Activated CD4-positive, CD25-positive, alpha-beta regulatory T cell treated with anti-CD3 and anti-CD28 coated beads, Interleukin-2, amount 50 U/mL, for 24 hours (primary cell): ENCODE measurements around the gene RARG.
A peak's percentile ranks its signal among the peaks of the same experiment; 100 is the strongest.

Experiments
- ATAC-seq, 2 donors: fragments of 150-1000 bp; cut with Tn5 transposase; one replicate each; pipeline ENCODE4 v1.10.0; 2021; ENCODE audit warnings: mild to moderate bottlenecking in 1 of 2, moderate library complexity in 1 of 2

The RARG gene

DNA sequence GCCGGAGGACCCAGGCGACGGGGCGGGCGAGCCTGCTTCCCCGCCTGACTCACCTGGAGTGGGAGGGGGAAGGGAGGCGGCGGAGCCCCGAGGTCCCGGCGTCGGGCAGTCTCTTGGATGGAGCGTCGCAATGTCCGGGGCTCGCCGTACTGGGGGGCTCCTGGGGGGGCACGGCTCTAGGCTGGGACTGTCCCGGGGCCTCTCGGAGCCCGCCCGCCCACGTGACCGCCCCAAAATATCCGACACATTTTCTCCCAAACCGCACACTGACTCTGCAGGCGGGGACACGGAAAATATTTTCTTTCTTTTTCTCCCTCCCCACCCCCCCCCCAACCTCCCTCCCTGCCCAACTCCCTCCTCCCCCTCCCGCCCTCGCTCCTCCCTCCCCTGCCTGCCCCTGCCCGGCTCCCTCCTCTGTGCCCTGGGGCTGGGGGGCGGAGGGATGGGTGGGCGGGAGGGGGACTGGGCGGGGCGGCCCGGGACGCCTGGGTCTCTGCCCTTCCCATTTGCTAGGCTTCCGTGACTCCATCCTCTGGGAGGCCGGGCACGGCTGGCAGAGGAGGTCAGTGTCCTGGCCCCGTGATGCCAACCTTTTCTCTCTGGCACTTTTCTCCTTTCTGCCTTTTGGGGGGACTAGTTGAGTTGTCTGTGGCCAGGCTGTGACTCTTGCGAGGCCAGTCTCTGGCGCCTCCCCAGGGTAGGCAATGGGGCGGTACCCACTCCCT is at the start of gene RARG:
RARG (minus strand) TSS at position 289 of the 725 bp plus-strand sequence. CDS start 4,664 bp downstream, outside the sequence.
- ATAC-seq = peak; percentile 74 to 76

- ATAC-seq = no peak
Measured at GRCh38 chr12:53279888-53280498, 48.0 kb upstream of the RARG start.

GRCh38 chr12:53279283-53279869 is 47.4 kb upstream of the RARG start:
- ATAC-seq = no peak

DNA sequence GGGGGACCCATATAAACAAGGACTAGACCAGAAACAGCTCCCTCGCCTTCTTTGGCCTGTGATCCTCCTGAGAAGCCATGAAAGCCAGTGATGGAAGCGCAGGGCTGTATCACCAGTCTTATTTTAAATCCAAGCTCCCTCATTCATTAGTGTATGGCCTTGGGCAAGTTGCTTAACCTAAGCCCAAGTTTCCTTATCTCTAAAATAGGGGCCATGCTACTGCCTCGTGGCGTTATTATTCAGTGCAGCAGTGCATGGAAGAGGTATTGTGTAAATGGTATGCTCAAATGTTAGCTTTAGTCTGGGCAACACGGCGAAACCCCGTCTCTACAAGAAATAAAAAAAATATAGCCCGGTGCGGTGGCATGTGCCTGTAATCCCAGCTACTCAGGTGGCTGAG is 46.0 kb upstream of the RARG start:
- no peak for ATAC-seq

DNA sequence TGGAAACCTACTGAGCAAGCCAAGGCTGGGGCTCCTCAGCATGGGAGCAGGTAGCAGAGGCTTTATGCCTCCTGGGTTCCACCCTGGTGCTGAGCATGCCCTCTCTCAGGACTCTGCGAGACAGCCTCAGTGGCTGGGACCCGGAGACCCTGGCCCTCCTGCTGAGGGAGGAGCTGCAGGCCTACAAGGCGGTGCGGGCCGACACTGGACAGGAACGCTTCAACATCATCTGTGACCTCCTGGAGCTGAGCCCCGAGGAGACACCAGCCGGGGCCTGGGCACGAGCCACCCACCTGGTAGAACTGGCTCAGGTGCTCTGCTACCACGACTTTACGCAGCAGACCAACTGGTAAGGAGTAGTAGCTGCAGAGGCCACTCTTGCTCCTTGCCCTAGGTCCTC is 44.5 kb upstream of the RARG start:
- ATAC-seq = no peak

GRCh38 chr12:53274445-53274844 is 42.4 kb upstream of the RARG start:
- no peak for ATAC-seq

DNA sequence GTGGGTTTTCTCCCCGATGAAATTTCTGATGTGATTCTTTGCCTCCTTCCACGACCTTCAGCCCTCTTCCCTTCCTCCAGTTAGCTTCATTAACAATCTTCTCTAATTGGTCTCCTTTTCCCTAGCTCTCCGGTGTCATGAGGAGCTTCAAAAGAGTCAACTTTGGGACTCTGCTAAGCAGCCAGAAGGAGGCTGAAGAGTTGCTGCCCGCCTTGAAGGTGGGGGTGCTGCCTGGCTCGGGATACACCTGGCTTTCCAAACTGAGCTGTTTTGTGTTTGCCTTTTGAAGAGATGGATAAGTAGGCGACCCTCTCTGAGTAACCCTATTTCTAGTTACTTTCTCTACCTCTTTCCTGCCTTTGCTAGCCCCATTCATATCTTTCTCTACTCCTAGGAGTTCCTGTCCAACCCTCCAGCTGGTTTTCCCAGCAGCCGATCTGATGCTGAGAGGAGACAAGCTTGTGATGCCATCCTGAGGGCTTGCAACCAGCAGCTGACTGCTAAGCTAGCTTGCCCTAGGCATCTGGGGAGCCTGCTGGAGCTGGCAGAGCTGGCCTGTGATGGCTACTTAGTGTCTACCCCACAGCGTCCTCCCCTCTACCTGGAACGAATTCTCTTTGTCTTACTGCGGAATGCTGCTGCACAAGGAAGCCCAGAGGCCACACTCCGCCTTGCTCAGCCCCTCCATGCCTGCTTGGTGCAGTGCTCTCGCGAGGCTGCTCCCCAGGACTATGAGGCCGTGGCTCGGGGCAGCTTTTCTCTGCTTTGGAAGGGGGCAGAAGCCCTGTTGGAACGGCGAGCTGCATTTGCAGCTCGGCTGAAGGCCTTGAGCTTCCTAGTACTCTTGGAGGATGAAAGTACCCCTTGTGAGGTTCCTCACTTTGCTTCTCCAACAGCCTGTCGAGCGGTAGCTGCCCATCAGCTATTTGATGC is 36.9 kb upstream of the RARG start:
- no peak for ATAC-seq

GRCh38 chr12:53267999-53268629 is 36.1 kb upstream of the RARG start, which contains the start of gene ESPL1:
TSS of gene ESPL1 (plus strand) at chr12:53268299. CDS start at chr12:53268767, 468 bp downstream.
- peak; percentile 89 to 92 for ATAC-seq

DNA sequence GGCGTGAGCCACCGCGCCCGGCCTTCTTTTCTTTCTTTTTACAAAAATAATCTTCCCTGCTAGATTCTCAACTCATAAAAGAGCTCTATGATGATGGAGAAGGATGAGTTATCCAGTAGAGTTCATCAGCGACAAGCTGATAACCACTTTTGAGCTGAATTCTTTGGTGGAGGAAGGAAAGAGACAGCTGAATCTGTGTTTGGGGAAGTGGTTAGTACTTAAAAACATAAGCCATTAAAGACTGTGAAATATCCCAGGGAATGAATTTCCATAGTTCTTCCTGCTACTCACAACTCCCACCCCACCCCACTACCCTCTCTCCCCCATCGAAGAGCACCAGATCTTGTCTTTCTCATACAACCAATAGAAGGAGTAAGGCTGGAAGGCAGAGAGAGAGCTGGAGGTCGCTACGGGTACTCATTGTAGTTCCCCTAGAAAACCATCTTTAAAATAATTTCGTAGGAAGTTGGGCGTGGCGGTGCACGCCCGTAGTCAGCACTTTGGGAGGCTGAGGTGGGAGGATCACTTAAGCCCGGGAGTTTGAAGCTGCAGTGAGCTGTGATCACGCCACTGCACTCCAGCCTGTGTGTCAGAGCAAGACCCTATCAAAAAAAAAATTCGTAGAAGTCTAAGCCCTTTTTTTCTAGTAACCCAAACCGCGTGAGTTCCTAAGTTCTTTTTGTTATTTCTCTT is 35.4 kb upstream of the RARG start:
- ATAC-seq = peak; percentile 46 to 50

DNA sequence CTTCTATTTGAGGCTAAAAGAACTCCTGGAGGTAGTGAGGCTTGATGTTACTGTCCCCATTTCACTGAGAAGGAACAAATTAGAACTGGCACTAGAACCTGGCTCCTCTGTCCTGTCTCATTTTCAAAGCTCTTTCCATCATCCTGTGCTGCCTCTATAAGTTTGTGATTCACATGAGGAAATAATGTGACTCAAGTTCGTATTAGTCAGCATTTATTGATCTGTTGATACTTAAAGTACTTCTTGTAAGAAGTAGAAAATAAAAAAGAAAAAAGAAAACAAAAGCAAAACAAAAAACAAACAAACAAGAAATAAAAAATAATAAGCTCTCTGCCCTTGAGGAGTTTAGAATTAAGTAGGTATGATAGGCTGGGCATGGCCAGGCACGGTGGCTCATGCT is 33.8 kb upstream of the RARG start:
- no peak for ATAC-seq

DNA sequence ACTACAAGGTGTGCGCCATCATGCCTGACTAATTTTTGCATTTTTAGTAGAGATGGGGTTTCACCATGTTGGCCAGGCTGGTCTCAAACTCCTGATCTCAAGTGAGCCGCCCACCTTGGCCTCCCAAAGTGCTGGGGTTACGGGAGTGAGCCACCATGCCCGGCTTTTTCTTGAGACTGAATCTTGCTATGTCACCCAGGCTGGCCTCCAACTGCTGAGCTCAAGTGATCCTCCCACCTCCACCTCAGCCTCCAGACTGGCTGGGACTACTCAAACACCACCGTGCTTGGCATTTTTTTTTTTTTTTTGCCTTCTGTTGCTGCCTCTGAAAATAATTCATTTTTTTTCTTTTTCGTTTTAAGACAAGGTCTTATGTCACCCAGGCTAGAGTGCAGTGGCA is 27.9 kb upstream of the RARG start:
- ATAC-seq = no peak

DNA sequence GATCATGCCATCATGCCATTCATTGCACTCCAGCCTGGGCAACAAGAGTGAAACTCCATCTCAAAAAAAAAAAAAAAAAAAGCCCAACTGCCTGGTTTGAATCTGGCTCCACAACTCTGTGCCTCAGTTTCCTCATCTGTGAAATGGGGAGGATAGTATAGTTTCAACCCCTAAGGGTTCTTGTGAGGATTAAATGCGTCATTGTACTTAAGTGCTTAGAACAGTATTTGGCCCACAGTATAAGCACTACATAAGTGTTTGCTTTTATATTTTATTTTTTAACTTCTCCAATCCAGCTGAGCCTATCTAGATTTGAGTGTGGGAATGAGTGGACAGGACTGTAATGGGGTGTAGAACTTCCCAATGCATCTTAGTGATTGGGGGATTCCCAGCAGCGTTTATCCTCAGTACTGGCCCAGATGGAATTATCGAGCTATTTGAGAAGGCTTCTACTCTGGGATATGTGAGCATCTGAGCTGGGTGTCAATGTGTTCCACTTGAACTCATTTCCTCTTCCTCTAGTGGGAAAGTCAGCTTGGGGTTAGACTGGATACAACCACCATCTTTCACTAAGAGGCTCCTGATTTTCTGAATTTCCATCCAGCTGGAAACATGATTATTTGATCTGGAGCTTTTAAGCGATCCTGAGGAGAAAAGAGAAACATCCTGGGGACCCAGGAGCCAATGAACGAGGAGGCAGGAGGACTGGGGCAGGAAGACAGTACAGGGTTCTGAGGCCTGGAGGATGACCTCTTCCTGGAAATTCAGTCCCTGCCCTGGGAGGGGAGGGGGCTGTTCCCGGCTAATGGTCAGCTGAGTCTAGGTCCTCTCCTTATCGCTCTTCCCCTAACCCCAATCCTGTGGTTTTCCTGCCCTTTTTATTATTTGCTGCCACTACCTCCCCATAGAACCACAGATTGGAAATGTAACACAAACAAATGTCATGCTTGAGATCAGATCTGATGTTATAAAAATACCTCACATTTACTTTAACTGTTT is 26.8 kb upstream of the RARG start:
- no peak for ATAC-seq

DNA sequence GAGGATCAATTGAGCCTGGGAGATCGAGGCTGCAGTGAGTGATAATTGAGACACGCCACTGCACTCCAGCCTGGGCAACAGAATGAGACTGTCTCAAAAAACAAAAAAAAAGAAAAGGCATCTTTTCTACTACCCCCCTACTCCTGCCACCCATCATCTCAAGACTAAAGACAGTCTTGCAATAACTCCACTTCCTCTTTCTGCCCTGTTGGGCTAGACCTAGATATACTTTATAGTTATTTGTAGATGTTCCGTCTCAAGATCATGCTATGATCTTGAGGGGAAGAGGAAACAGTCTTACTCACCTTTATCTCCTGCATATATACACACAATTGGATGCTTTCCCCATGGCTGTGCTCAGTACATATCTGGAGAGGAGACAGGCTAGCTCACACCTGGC is 24.0 kb upstream of the RARG start:
- ATAC-seq = no peak

- ATAC-seq = no peak
Measured at GRCh38 chr12:53254816-53255545, 23.0 kb upstream of the RARG start.

GRCh38 chr12:53253298-53253697 is 21.3 kb upstream of the RARG start:
- no peak for ATAC-seq

DNA sequence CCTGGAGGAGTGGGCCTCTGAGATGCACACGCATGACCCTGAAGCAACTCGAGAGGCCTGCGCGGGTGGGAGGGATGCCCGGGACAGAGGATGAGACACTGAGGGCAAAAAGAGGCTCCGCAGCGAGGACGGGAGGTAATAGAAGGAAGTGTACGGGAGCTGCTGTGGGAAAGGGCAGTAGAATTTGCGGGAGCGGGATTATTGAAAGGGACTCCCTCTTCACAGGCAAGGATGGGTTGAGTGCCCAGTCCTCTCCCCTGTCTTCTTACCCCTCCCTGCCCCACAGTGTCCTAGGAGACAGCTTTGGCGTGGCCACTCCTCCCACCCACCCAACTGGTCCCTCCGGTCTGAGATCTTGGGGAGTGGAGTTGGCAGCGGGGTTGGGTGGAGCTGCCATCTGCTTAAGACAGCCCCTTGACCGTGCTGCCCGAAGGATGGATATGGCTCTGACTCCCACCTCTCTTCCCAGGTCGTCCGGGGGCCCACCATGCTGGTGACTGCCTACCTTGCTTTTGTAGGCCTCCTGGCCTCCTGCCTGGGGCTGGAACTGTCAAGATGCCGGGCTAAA is 20.4 kb upstream of the RARG start:
- ATAC-seq = no peak

DNA sequence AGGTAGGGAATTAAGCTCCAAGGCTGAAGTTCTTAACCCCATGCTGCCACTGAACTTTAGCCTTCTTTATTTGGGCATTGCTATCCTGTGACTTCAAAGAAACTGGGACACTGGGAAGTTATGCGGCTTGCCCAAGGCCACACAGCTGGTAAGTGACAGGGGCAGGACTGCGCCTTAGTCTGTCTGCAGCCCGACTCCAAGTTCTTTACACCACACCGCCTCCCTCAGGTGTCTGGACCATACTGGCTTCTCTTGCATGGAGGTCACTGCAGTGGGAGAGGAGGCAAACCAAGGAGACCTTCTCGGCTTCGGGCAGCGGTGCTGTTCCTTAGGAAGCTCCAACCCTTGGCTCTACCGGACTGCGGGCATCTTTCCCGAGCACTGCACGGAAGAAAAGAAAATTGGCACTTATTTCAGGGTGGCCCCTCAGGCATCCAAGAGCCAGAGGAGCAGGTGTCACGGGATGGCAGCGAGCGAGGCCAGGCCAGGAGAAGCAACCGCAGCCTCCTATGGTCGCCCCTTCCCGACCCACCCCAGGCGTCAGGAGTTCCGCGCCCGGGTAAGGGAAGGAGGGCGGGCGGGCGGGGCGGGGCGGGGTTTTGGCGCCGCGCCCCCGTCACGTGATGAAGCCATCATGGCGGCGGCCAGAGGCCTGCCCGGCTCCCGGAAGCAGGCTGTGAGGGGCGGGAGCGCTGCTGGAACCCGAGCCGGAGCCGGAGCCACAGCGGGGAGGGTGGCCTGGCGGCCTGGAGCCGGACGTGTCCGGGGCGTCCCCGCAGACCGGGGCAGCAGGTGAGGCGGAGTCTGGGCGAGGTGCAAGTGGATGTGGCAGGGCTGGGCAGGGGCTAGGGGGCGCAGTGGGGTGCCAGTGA is 19.7 kb upstream of the RARG start:
- ATAC-seq = peak; percentile 83 to 86

DNA sequence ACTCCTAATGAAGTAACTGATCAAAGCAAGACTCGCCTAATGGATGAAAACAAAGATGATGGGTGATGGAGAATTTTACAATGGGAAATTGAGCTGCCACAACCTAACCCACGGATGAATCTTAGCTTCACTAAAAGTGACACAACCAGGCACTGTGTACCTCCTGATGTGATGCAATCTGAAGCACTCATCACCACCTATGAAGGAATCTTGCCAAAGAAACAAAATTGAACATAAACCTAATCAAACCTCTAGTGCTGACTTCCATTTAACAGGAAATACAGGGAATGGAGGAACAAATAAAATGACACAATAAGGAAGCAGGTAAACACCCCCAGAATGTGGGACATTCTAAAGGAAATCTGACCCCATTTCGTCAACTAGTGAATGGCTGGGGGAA is 13.3 kb upstream of the RARG start:
- no peak for ATAC-seq
